ENCODE results near the gene ATP2B3.

DNA sequence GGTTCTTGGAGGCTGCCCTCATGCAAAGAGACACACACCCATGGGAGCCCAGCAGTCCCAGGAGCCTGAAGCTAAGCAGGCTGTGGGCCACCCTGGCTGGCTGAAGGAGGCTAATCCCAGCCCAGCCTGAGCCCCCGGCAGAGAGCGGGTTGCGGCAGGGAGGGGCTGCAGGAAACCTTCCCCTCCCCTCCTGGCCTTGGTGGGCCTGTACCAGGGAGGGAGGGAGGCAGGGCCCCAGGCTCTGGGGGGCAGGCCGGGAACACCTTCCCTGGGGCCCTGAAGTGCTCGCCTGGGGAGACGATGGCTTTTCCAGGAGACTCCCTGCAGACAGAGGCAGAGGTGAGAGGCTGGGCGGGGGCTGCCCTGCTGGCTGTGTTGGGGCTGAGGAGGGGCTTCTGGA is 19.0 kb upstream of the ATP2B3 start:
- TF ChIP-seq SP1 (IDR thresholded peaks at IDR 0.05) (no peak), CTBP1 (IDR thresholded peaks at IDR 0.05; ENCODE audit: borderline replicate concordance) (no peak), NFRKB (IDR thresholded peaks at IDR 0.05) (no peak), ZNF384 (IDR thresholded peaks at IDR 0.05) (no peak), BHLHE40 (IDR thresholded peaks at IDR 0.05; ENCODE audit: borderline replicate concordance) (no peak), FOXA1 (IDR thresholded peaks at IDR 0.05) (no peak), SUZ12 (IDR thresholded peaks at IDR 0.05) (no peak), ELF4 (IDR thresholded peaks at IDR 0.05) (no peak), HDGF (IDR thresholded peaks at IDR 0.05; ENCODE audit: borderline replicate concordance) (no peak), L3MBTL2 (conservative IDR thresholded peaks at IDR 0.05) (no peak), TARDBP (IDR thresholded peaks at IDR 0.05) (no peak), PKNOX1 (IDR thresholded peaks at IDR 0.05) (no peak), FOXK2 (IDR thresholded peaks at IDR 0.05) (no peak), ARNT (IDR thresholded peaks at IDR 0.05) (no peak)
